22Rv1 (cell line): Measurements from ENCODE around the gene SYMPK.

Experiments
- H3K27ac ChIP-seq: fragments of 450-650 bp; 2 replicates; pipeline ENCODE4 v1.5.1; 2017
- CTCF ChIP-seq: fragments of 450-650 bp; IDR thresholded peaks from 2 replicates; pipeline ENCODE4 v1.5.1; 2017; ENCODE audit warnings: mild to moderate bottlenecking
- ZFX ChIP-seq: fragments of 450-650 bp; IDR thresholded peaks from 2 replicates; pipeline ENCODE4 v1.6.1; 2017; ENCODE audit warnings: antibody characterized with exemption, borderline replicate concordance

Gene SYMPK

GRCh38 chr19:45793178-45793564 is 69.8 kb downstream of the SYMPK start:
- H3K27ac ChIP-seq: no peak overlapping the region

DNA sequence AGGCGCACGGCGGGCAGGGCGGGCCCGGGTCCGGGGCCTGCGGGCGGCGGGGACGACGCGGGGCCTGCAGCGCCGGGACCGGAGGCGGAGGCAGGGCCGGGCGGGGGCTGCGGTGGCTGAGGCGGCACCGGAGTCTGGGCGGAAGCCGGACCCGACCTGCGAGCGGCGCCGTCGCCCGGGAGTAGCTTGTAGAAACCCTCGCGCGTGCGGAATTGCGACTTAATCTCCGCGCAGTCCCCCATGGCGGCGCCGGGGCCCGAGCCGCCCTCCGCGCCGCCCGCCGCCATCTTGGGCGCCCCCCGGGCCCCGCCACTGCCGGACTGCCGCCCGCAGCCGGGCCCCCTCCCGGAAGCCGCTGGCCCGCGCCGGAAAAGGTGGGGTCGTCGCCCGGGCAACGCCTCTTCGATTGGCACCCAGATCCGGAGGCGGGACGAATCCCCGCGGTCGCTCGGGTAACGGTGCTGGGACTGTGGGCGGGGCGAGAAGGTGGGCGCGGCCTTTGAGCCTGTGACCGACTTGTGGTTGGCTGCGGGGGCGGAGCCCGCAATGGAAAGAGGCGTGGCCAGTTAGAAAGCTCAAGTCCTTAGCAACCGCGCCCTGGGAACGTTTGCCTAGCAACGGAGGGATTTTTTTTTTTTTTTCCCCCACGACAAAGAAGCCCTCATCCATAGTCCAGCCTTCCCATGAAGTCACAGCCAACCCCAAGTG is 70.3 kb downstream of the SYMPK start, which contains the start of gene DMWD:
TSS of gene DMWD (minus strand) at position 376 of the 708 bp plus-strand sequence. CDS start at position 287, 89 bp downstream.
- TF ChIP-seq ZFX: no peak
- no peak for TF ChIP-seq CTCF
- peak within 1 kb of the TSS; percentile 72 for H3K27ac ChIP-seq

More at GRCh38 chr19:45793178-45793564, 69.8 kb downstream of the SYMPK start:
- TF ChIP-seq ZFX: no peak
- TF ChIP-seq CTCF: no peak

DNA sequence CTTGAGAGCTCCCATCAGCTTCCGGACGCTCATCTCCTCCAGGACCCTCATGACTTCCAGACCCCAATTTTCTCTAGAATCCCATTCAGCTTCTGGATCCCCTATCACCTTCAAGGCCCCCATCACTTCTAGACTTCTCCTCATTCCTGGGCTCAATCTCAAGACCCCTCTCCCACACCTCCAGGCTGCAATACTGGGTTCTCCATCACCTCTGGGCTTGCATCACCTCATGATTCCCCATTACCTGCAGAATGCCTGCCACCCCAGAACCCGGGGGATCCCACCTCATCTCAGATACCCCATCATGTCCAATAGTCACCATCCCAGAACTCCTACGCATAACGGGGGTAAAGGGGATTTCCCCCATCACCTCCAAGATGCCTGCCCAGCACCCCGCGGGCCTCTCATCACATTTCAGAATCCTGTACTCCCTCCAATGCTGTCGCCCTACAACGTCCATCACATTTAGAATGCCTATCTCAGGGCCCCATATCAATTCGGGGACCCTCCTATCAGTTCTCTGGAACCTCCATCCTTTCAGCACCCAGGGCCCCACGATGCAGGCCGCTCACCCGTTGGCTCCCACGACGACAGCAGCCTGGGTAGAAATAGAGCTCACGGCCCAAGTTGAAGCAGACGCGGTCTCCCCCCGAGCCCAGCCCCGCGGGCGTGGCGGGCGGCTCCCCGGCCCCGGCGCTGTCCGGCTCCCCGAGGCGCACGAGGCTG is 71.0 kb downstream of the SYMPK start:
- H3K27ac ChIP-seq: peak overlapping the region; percentile 72
- no peak for TF ChIP-seq ZFX
- TF ChIP-seq CTCF: no peak

- TF ChIP-seq ZFX (no peak), CTCF (no peak)
- H3K27ac ChIP-seq: 0 out of 2 replicates have a peak overlapping the region, but pooled peaks have one; percentile 18
Observed at GRCh38 chr19:45790942-45791341, 72.0 kb downstream of the SYMPK start.

- no peak for TF ChIP-seq ZFX
- no peak for TF ChIP-seq CTCF
- no peak overlapping the region for H3K27ac ChIP-seq
Observed at GRCh38 chr19:45789035-45789786, 73.7 kb downstream of the SYMPK start.

DNA sequence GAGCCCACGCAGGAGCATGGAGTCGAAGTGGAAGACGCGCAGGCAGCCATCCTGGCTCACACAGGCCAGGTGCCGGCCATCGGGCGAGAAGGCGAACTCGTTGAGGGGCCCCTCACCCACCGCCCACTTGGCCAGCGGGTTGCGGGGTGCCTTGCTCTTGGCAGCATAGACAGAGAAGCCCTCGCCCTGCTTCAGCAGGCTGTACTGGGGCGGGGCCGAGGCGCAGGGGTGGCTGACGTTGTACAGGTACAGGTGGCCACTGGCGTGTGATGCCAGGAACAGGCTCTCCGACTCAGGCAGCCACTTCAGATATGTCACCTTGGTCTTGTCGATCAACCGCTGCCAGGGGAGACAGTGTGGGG is 76.4 kb downstream of the SYMPK start:
- no peak overlapping the region for H3K27ac ChIP-seq
- TF ChIP-seq CTCF: no peak
- TF ChIP-seq ZFX: no peak
